ENCODE data around the gene SMURF2. TPM values are rescaled to one million over a fixed set of nuclear protein-coding genes. Genes with fewer than 3 reads are reported as not detected.
A peak's percentile ranks its signal among the peaks of the same experiment; 100 is the strongest.

SMURF2 gene
- total and polyA plus RNA-seq, 2 of the 4 experiments (the other 2 are of a cell fraction), result 131 to 774 TPM

DNA sequence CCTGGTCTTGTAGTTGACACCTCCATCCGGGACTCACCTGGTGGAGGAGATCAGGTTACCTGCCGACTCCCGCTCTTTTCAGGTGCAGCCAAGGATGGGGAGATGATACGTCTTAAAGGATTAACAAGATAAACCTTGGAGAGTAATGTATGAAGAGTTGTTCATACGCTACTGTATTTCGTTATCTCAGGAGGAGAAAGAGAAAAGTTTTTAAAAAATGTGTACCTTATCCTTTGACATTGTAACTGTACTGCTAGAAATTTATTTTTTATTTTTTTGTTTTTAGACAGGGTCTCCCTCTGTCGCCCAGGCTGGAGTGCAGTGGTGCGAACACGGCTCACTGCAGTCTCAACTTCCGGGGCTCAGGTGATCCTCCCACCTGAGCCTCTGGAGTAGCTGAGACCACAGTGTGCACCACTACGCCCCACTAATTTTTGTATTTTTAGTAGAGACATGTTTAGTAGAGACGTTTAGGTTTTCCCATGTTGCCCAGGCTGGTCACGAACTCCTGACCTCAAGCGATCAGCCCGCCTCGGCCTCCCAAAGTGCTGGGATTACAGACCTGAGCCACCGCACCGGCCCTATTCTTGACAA, 764 bp upstream of the SMURF2 start:
- H3K9ac ChIP-seq (ENCODE audit: low read depth, low read length), result peak overlapping the region; percentile 71
- peaks cover 3% of the 10 kb centered on the region for H3K36me3 ChIP-seq (ENCODE audit: control insufficient read depth, insufficient read depth, low read length)
- ChIA-PET CTCF (no interaction called here), POLR2A (ENCODE audit: unreplicated experiment) (interaction anchor here (0.9 kb wide), 1 partner anchor 46 kb away, joined by 3 read pairs; no protein-coding TSS in a partner anchor)
- H2BK15ac ChIP-seq (ENCODE audit: low read depth, low read length), result peak overlapping the region; percentile 91; the same call in 2 of the 3 replicates
- H3K18ac ChIP-seq (ENCODE audit: low read depth, low read length), result peak overlapping the region; percentile 78
- H2BK120ac ChIP-seq (ENCODE audit: low read depth, low read length), result peak overlapping the region; percentile 83
- peak overlapping the region; percentile 86 for H4K91ac ChIP-seq (ENCODE audit: insufficient read depth, low read depth, low read length)
- peaks cover 26% of the 10 kb centered on the region for H4K20me1 ChIP-seq (ENCODE audit: insufficient read depth, low read length)
- H2AK5ac ChIP-seq (ENCODE audit: low read depth, low read length), result peak overlapping the region; percentile 68
- no peaks in the 10 kb centered on the region for H3K27me3 ChIP-seq (ENCODE audit: control insufficient read depth, insufficient read depth, low read length)
- ATAC-seq (ENCODE audit: low read depth), result no peak
- H4K8ac ChIP-seq (ENCODE audit: low read depth in 2 of 2, low read length in 2 of 2), result peak overlapping the region; percentile 58 to 91
- H3K4ac ChIP-seq (ENCODE audit: low read depth, low read length), result peak overlapping the region; percentile 89
- peak overlapping the region; percentile 79 for H2AFZ ChIP-seq (replicated peaks; ENCODE audit: low read length, poor library complexity)
- DNase-seq, result no peak
- H3K14ac ChIP-seq (replicated peaks; ENCODE audit: low read depth, low read length), result peak overlapping the region; percentile 95
- no peaks in the 10 kb centered on the region for H3K9me3 ChIP-seq (ENCODE audit: control insufficient read depth, insufficient read depth, low read length)
- BruUV-seq (replicated peaks), result no TSS peak
- H3K23ac ChIP-seq (ENCODE audit: low read depth, low read length), result peak overlapping the region; percentile 79
- peak overlapping the region; percentile 70 for H3K27ac ChIP-seq (ENCODE audit: insufficient read depth, low read length)
- H3K4me1 ChIP-seq (ENCODE audit: control insufficient read depth, insufficient read depth, low read length), result peaks cover 8% of the 10 kb centered on the region
- H3K4me2 ChIP-seq (ENCODE audit: low read depth, low read length), result peak overlapping the region; percentile 91
- TF ChIP-seq MAZ (IDR thresholded peaks at IDR 0.05; ENCODE audit: borderline replicate concordance, low read depth, low read length) (no peak), NFE2L2 (IDR thresholded peaks at IDR 0.05; ENCODE audit: low read depth, low read length) (no peak), BHLHE40 (IDR thresholded peaks at IDR 0.05; ENCODE audit: low read depth, low read length) (no peak), MAFK (IDR thresholded peaks at IDR 0.05; ENCODE audit: low read depth, low read length) (no peak), RAD21 (IDR thresholded peaks at IDR 0.05; ENCODE audit: low read length) (no peak), MXI1 (IDR thresholded peaks at IDR 0.05; ENCODE audit: borderline replicate concordance, low read depth, low read length) (no peak)
- TF ChIP-seq, protein P1, sequence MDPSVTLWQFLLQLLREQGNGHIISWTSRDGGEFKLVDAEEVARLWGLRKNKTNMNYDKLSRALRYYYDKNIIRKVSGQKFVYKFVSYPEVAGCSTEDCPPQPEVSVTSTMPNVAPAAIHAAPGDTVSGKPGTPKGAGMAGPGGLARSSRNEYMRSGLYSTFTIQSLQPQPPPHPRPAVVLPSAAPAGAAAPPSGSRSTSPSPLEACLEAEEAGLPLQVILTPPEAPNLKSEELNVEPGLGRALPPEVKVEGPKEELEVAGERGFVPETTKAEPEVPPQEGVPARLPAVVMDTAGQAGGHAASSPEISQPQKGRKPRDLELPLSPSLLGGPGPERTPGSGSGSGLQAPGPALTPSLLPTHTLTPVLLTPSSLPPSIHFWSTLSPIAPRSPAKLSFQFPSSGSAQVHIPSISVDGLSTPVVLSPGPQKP (IDR thresholded peaks at IDR 0.05; ENCODE audit: borderline replicate concordance, low read depth, low read length), result no peak
- in situ Hi-C loops (cut with MboI; ENCODE audit: low sequenced_read_pairs) (loop anchor here (5.0 kb wide), 1 partner anchor 69 kb away; no protein-coding TSS in a partner anchor), intact Hi-C loops (cut with micrococcal nuclease) (loop anchor here (2.0 to 5.0 kb wide), 2 partner anchors 44 to 76 kb away; no protein-coding TSS in a partner anchor), dilution Hi-C loops (cut with HindIII; ENCODE audit: low sequenced_read_pairs, unreplicated experiment) (no loop called here)
- H3K4me3 ChIP-seq (ENCODE audit: insufficient read depth, low read depth, low read length), result peak overlapping the region; percentile 85
- H3K9me1 ChIP-seq (ENCODE audit: insufficient read depth, low read length), result no peaks in the 10 kb centered on the region
- peak overlapping the region; percentile 52 for H2AK9ac ChIP-seq (replicated peaks; ENCODE audit: low read depth, low read length, poor library complexity)
- H3K79me1 ChIP-seq (ENCODE audit: low read depth in 1 of 2, low read length in 2 of 2), result peaks cover 7 to 25% of the 10 kb centered on the region in 2 experiments; a peak in 3 of 4 replicates
- no CpG with 5 or more reads among the region's 18 CpGs for WGBS, 2 experiments (ENCODE audit: extremely low coverage in 2 of 2, insufficient read length in 1 of 2)
- peak overlapping the region; percentile 86 for H3K56ac ChIP-seq (ENCODE audit: extremely low read depth, insufficient read depth, low read length)
- H4K5ac ChIP-seq (ENCODE audit: low read depth, low read length), result peak overlapping the region; percentile 13; the same call in 1 of the 2 replicates
- peak overlapping the region; percentile 79 for H2BK5ac ChIP-seq (ENCODE audit: low read depth, low read length, poor library complexity, severe bottlenecking)
- H2BK20ac ChIP-seq (ENCODE audit: low read depth, low read length), result peak overlapping the region; percentile 60; the same call in 1 of the 2 replicates

All from IMR-90 (cell line).